Stimulated activated CD8-positive, alpha-beta memory T cell treated with anti-CD3 and anti-CD28 coated beads, Interleukin-15, amount 100 ng/mL, for 1 hour (primary cell): ENCODE measurements around the gene IQCF6.
"Not testable (repeated sequence)": the region's sequence is repeated elsewhere in the genome, so short reads cannot be mapped to it uniquely, and the experiment has no call there.

ENCODE experiments used
- DNase-seq: peaks from one replicate; pipeline ENCODE4 v3.0.0-alpha.2; 2020; ENCODE audit warnings: low read depth

IQCF6 gene

DNA sequence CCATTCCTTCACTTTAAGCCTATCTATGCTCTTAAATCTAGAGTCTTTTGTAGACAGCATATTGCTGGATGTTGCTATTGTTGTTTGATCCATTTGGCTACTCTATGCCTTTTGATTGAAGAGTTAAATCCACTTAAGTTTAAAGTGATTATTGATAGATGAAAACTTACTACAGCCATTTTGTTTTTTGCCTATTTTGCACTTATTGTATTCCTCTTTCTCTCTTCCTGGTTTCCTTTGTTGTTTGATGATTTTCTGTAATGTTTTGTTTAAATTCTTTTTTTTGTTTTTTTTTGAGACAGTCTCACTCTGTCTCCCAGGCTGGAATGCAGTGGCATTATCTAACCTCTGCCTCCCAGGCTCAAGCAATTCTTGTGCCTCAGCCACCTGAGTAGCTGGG is 19.8 kb downstream of the IQCF6 start:
- no peak for DNase-seq

DNA sequence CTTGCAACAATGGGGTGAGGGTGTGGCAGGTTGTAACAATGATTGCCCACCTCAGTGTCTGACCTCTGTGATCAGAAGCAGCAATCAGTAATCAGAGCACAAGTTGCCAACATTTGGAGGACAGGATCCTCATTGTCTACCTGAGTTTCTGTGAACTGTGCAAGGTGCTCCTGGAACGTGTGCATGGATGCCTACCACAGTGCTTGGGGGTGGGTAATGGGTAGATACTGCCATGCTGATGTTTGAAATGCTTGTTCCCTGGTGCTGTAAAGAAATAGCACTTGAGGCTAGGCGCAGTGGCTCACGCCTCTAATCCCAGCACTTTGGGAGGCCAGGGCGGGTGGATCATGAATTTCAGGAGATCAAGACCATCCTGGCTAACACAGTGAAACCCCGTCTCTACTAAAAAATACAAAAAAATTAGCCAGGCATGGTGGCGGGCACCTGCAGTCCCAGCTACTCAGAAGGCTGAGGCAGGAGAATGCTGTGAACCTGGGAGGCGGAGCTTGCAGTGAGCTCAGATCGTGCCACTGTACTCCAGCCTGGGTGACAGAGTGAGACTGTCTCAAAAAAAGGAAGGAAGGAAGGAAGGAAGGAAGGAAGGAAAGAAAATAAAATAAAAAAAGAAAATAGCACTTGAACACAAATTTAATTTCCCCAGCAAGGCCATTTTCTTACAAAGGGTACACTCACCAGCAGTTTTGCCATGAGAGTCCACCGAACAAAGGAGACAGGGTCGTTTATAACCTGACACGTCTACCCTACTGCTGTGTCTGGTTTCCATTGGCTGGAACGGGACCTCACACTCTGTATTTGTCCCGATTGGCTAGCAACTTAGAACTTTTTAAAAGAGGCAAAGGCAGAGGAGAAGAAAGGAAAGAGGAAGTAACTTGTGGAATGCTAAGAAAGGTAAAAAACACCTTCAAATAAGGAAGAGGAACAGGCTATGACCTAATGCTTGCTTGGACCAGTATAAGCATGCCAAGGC is 25.0 kb downstream of the IQCF6 start:
- DNase-seq, result not testable (repeated sequence)

DNA sequence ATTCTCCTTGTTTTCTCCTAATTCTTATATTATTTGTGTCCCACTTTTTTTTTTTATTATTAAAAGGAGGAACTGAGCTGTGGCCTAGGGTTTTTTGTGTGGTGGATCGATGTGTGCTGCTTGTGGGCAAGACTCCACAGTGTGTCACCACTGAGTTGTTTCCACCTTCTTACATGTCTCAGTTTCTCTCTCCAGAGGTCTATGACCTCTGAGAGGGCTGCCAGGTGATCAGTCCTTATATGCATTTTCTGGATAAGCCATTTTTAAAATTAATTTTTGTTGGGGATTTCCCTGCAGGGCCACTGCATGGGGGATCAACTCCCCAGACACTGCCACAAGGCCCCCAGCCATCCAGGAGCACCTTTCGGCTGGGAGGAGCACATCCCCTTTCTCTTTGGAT is 27.8 kb downstream of the IQCF6 start:
- no peak for DNase-seq

DNA sequence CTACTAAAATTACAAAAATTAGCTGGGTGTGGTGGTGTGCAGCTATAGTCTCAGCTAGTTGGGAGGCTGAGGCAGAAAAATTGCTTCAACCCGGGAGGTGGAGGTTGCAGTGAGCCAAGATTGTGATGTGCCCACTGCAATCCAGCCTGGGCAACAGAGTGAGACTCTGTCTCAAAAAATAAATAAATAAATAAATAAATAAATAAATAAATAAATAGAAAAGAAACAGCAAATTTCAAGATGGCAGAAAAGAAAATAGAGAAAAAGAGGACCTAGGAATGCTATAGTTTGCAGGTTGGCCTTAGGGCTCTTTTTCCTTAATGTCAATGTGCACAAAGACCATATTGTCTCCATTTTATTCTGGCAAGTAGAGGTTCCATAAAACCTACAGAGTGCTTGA is 28.2 kb downstream of the IQCF6 start:
- DNase-seq, result no peak

DNA sequence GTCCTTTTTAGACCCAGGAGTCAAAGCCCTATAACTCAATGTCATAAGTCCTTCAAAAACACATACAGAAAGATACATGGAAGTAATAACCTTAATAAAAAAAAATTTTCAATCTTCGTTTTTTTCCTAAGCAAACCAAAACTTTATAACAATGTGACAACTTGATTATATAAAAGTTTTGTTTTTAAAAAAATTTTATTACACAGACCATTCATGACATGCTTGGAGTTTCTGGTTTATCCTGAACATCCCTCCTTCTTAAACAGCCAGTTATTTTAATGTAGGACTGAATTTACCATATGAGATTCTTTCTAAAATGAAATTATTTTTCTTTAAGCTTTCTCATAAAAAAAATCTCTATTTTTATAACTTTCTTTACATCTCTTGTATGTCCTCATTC is 30.7 kb downstream of the IQCF6 start:
- no peak for DNase-seq

DNA sequence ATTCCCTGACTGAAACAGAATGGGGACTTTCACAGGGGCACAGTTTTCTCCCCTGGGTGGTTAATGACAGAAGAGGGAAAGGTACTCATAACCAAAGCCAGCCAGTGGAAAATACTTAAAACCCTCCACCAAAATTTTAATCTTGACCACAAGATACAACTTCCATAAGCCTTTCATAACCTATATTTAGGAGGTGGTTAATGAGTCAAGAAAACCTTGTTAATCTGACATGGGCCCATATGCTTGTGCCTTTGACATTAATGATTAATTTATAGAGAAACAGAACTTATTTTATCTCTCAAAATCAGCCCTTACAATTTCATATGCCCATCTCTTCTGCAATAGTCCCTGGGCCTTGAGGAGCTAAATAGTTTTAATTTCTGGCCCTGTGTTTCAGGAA is 31.2 kb downstream of the IQCF6 start:
- DNase-seq, result no peak

DNA sequence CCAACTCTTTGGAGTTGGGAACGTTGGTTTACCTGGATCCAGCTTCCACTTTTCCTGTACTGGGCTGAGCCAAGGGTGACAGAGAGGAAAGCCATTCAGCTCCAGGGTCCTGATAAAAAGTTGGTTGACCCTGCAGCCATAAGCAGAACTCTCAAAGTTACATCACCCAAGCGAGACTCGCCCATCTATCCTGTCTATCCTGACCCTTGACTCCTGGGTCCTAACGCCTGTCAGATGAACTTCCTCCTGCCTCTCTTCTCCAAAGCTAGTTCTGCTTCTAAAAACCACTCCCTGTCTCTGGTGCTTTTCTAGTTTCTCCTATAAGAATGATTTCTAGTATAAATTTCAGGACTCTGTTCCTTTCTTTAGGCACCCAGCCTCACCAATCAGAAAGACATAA is 36.1 kb downstream of the IQCF6 start:
- not testable (repeated sequence) for DNase-seq

DNA sequence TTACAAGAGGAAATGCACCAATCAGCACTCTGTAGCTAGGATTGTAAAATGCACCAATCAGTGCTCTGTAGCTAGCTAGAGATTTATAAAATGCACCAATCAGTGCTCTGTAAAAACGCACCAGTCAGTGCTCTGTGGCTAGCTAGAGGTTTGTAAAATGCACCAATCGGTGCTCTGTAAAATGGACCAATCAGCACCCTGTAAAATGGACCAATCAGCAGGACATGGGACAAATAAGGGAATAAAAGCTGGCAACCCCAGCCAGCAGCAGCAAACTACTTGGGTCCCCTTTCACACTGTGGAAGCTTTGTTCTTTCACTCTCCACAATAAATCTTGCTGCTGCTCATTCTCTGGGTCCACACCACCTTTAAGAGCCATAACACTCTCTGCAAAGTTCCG is 36.7 kb downstream of the IQCF6 start:
- not testable (repeated sequence) for DNase-seq

DNA sequence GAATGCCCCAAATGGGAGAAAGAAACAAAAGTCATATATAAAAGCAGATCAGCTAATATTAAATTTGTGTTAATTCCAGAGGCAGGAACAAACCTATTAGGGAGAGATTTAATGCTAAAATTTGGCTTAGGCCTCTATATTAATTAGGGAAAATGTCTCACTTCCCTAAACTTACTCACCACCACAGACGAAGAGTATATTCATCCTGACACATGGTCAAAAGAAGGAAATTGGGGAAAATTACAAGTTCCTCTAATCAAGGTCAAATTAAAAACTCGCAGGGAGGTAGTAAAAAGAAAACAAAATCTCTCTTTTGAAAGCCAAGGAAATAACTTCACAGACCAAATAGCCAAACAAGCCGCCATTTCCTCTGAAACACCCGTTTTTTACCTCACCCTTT is 39.9 kb downstream of the IQCF6 start:
- no peak for DNase-seq

DNA sequence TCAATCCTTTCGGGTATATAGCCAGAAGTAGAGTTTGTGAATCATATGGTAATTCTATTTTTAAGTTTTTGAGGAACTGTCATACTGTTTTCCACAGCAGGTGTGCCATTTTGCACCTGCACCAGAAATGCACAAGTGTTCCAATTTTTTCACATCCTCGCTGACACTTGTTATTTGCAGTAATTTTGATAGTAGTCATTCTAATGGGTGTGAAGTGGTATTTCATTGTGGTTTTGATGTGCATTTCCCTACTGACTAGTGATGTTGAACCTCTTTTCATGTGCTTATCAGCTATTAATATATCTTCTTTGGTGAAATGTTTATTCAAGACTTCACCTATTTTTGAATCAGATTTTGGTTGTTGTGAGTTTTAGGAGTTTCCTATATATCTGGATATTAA is 43.1 kb downstream of the IQCF6 start:
- no peak for DNase-seq

DNA sequence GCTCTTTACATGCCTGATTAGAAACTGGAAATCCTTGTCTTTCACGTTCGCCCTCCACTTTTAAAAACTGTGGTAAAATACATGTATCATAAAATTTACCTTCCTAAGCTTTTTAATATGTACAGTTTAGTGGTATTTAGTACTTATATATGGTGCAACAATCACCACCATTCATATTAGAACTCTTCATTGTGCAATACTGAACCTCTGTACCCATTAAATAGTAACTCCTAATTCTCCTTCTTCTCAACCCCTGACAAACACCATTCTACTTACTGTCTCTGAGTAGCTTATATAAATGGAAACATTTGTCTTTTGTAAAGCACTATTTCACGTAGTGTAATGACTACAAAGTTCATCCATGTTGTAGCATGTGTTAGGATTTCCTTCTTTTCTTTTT is 44.0 kb downstream of the IQCF6 start:
- no peak for DNase-seq

DNA sequence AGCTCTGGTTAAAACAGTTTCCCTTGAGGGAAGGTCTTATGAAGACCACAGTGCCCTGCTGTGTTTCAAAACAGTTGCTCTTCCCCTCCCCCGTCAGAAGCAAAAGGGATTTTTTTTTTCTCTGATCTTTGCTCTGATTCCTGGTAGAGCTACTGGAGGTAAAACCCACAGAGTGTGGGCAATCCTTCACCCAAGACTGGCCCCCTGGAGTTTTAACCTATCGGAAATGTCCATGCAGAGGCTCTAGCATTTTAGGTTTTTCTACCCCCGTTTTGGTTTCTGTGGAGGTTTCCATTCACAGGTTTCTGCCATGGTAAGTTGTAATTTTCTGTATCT is 44.5 kb downstream of the IQCF6 start:
- no peak for DNase-seq

DNA sequence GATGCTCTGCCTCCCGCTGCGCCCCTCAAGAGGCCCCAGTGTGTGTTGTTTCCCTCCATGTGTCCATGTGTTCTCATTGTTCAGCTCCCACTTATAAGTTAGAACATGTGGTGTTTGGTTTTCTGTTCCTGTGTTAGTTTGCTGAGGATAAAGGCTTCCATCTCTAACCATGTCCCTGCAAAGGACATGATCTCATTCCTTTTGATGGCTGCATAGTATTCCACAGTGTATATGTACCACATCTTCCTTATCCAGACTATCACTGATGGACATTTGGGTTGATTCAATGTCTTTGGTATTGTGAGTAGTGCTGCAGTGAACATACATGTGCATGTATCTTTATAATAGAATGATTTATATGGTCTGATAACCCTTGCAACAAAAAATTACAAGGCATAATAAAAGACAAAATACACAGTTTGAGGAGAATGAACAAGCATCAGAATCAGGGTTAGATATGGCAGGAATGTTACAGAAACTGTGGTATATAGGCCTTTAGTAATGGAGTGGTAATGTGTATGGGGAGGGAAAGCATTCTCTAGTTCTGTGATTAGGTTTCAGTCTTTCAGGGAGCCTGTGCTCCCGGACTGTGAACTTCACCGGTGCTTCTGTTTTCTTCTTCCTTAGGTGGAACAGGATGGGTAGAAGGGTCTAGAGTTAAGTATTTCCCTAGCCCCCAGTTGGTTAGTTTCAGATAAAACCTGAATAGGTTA is 45.0 kb downstream of the IQCF6 start:
- DNase-seq, result no peak

DNA sequence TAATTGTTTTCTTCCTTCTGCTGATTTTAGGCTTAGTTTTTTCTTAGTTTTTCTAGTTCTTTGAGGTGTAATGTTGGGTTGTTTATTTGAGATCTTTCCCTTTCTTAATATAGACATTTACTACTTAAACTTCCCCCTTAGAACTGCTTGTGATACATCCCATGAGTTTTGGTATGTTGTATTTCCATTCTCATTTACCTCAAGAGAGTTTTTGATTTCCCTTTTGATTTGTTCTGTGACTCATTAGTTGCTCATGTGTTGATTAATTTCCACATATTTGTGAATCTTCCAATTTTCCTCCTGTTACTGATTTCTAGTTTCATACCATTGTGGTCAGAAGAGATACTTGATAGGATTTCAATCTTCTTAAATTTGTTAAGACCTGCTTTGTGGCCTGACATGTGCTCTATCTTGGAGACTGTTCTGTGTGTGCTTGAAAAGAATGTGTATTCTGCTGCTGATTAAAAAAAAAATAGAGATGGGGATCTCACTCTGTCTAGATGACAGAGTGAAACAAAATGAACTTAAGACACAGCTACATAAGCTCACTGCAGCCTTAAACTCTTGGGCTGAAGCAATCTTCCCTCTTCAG is 49.9 kb downstream of the IQCF6 start:
- no peak for DNase-seq
